Measurements from ENCODE around the gene PTPRH.
A peak's percentile ranks its signal among the peaks of the same experiment; 100 is the strongest.
"Not testable (repeated sequence)": the region's sequence is repeated elsewhere in the genome, so short reads cannot be mapped to it uniquely, and the experiment has no call there.

PTPRH gene

DNA sequence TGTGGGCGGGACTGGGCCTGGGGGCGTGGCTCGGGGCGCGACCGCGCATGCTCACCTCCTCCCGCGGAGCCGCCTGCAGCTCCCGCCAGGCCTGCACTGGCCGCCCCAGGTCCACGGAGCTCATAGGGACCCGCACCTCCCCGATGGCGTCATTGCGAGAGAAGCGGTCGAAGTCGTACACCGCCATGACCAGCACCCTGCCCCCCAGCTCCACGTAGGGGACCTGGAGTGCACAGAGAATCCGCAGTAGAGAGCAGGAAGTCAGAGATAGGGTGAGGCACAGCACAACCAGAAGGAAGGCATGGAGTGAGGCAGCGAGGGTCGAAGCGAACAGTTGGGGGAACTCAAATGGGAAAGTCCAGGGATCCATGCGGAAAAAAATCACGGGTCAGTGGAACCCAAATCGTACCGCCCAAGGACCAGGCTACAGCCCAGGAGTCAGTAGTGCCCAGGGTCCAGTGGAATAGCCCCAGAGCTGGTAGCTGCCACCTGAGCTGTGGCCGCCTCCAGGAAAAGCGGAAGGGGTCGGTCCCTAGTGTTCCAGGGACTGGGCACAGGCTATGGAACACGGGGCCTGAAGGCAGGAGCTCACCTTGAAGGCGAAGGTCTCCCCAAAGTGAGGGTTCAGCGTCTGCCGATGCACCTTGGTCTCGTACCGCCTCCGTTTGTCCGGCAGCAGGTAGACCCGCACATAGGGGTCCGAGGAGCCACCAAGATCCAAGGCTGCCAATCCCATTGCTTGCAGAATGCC lies 34.0 kb downstream of the PTPRH start:
- H2AFZ ChIP-seq (ENCODE audit: low read length, unreplicated experiment), result no peak overlapping the region
- no peaks in the 10 kb centered on the region for H3K36me3 ChIP-seq (ENCODE audit: insufficient read depth, low read length)
- H3K4me1 ChIP-seq (ENCODE audit: control insufficient read depth, insufficient read depth, low read length, unreplicated experiment), result peaks cover 7% of the 10 kb centered on the region
- no peak overlapping the region for H3K27ac ChIP-seq (ENCODE audit: low read depth, low read length)
- H3K4me3 ChIP-seq (ENCODE audit: low read depth, low read length), result no peak overlapping the region
- H3K79me2 ChIP-seq (ENCODE audit: control insufficient read depth, insufficient read depth, low read length, unreplicated experiment), result no peaks in the 10 kb centered on the region
- peaks cover 9% of the 10 kb centered on the region for H3K27me3 ChIP-seq (ENCODE audit: insufficient read depth, low read length)

GRCh38 chr19:55174425-55175116 lies 34.7 kb downstream of the PTPRH start:
- Histone ChIP-seq H3K4me1 (ENCODE audit: control insufficient read depth, insufficient read depth, low read length, unreplicated experiment) (peaks cover 2% of the 10 kb centered on the region), H3K36me3 (ENCODE audit: insufficient read depth, low read length) (no peaks in the 10 kb centered on the region), H3K79me2 (ENCODE audit: control insufficient read depth, insufficient read depth, low read length, unreplicated experiment) (no peaks in the 10 kb centered on the region), H2AFZ (ENCODE audit: low read length, unreplicated experiment) (no peak overlapping the region), H3K27me3 (ENCODE audit: insufficient read depth, low read length) (peaks cover 2% of the 10 kb centered on the region; the same call in 1 of the 2 replicates), H3K27ac (ENCODE audit: low read depth, low read length) (no peak overlapping the region), H3K4me3 (ENCODE audit: low read depth, low read length) (peak overlapping the region; percentile 82)

GRCh38 chr19:55173714-55174409 lies 35.4 kb downstream of the PTPRH start:
- peak overlapping the region; percentile 16 for H2AFZ ChIP-seq (ENCODE audit: low read length, unreplicated experiment)
- no peaks in the 10 kb centered on the region for H3K36me3 ChIP-seq (ENCODE audit: insufficient read depth, low read length)
- H3K27me3 ChIP-seq (ENCODE audit: insufficient read depth, low read length), result peaks cover 3% of the 10 kb centered on the region; the same call in 1 of the 2 replicates
- no peak overlapping the region for H3K27ac ChIP-seq (ENCODE audit: low read depth, low read length)
- H3K4me3 ChIP-seq (ENCODE audit: low read depth, low read length), result peak overlapping the region; percentile 82
- no peaks in the 10 kb centered on the region for H3K4me1 ChIP-seq (ENCODE audit: control insufficient read depth, insufficient read depth, low read length, unreplicated experiment)
- H3K79me2 ChIP-seq (ENCODE audit: control insufficient read depth, insufficient read depth, low read length, unreplicated experiment), result no peaks in the 10 kb centered on the region

DNA sequence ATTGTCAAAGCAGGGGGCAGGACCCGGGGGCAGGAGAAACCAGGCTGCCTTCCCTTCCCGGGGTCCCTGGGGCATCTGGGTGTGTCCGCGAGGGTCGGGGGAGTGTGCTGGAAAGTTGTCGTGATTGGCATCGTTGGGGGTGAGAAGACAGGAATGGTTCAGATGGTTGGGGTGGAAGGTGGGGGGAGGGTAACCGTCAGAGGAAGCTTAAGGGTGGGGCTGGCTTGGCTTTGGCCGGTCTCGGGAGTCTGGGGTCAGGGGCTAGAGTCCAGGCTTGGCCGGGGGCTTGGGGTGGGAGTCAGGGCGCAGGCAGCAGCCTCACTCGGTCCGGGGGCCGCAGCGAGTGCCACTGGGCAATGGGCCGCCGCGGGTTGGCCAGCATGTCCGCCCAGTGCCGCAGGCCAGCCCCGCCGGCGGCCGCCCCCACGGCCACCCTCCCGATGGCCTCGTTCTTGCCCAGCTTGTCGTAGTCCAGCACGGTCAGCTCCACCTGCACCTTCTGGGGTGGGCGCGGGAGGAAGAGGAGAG lies 36.1 kb downstream of the PTPRH start:
- peak overlapping the region; percentile 38 for H3K27ac ChIP-seq (ENCODE audit: low read depth, low read length)
- H3K36me3 ChIP-seq (ENCODE audit: insufficient read depth, low read length), result no peaks in the 10 kb centered on the region
- no peaks in the 10 kb centered on the region for H3K4me1 ChIP-seq (ENCODE audit: control insufficient read depth, insufficient read depth, low read length, unreplicated experiment)
- peak overlapping the region; percentile 16 for H2AFZ ChIP-seq (ENCODE audit: low read length, unreplicated experiment)
- H3K4me3 ChIP-seq (ENCODE audit: low read depth, low read length), result peak overlapping the region; percentile 82
- H3K79me2 ChIP-seq (ENCODE audit: control insufficient read depth, insufficient read depth, low read length, unreplicated experiment), result no peaks in the 10 kb centered on the region
- H3K27me3 ChIP-seq (ENCODE audit: insufficient read depth, low read length), result peaks cover 3% of the 10 kb centered on the region; the same call in 1 of the 2 replicates

GRCh38 chr19:55172741-55173140 lies 36.6 kb downstream of the PTPRH start:
- no peaks in the 10 kb centered on the region for H3K79me2 ChIP-seq (ENCODE audit: control insufficient read depth, insufficient read depth, low read length, unreplicated experiment)
- peak overlapping the region; percentile 16 for H2AFZ ChIP-seq (ENCODE audit: low read length, unreplicated experiment)
- no peaks in the 10 kb centered on the region for H3K36me3 ChIP-seq (ENCODE audit: insufficient read depth, low read length)
- peak overlapping the region; percentile 82 for H3K4me3 ChIP-seq (ENCODE audit: low read depth, low read length)
- peaks cover 3% of the 10 kb centered on the region; the same call in 1 of the 2 replicates for H3K27me3 ChIP-seq (ENCODE audit: insufficient read depth, low read length)
- H3K4me1 ChIP-seq (ENCODE audit: control insufficient read depth, insufficient read depth, low read length, unreplicated experiment), result no peaks in the 10 kb centered on the region
- peak overlapping the region; percentile 38 for H3K27ac ChIP-seq (ENCODE audit: low read depth, low read length)

DNA sequence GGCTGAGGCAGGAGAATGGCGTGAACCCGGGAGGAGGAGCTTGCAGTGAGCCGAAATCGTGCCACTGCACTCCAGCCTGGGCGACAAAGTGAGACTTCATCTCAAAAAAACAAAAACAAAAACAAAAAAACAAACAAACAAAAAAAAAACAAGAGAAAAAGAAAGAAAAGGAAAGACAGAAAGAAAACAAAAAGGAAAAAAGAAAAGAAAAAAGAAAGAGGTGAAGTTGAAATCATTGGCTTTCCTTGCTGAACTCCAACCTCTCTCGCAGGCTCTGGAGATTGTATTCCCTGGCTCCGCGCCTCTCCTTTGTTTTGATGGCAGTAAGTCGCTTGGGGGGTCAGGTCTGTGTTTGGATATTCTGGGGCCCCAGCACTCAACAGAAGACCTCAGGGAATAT lies 37.0 kb downstream of the PTPRH start:
- not testable (repeated sequence) for H3K27me3 ChIP-seq (ENCODE audit: insufficient read depth, low read length)

DNA sequence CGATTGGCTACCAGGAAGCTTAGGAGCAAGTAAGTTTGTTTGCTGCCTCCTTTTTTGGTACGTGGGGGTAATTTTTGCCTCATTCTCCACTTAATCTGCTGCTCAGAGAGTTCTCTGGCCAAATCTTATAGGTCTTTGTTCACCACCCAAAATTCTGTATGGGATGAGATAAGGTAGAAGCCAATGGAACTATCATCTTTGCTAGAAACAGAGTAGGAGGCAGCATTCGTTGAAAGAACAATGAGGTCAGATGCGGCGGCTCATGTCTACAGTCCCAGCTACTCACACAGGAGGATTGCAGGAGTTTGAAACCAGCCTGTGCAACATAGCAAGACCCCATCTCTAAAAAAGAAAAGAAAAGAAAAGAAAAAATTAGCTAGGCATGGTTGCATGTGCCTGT lies 37.9 kb downstream of the PTPRH start:
- peaks cover 3% of the 10 kb centered on the region; the same call in 1 of the 2 replicates for H3K27me3 ChIP-seq (ENCODE audit: insufficient read depth, low read length)
- no peak overlapping the region for H3K27ac ChIP-seq (ENCODE audit: low read depth, low read length)
- no peaks in the 10 kb centered on the region for H3K36me3 ChIP-seq (ENCODE audit: insufficient read depth, low read length)
- no peak overlapping the region for H3K4me3 ChIP-seq (ENCODE audit: low read depth, low read length)
- no peak overlapping the region for H2AFZ ChIP-seq (ENCODE audit: low read length, unreplicated experiment)
- no peaks in the 10 kb centered on the region for H3K79me2 ChIP-seq (ENCODE audit: control insufficient read depth, insufficient read depth, low read length, unreplicated experiment)
- H3K4me1 ChIP-seq (ENCODE audit: control insufficient read depth, insufficient read depth, low read length, unreplicated experiment), result no peaks in the 10 kb centered on the region

More for the DNA sequence above, 37.0 kb downstream of the PTPRH start:
- H3K4me1 ChIP-seq (ENCODE audit: control insufficient read depth, insufficient read depth, low read length, unreplicated experiment); H3K79me2 ChIP-seq (ENCODE audit: control insufficient read depth, insufficient read depth, low read length, unreplicated experiment); H2AFZ ChIP-seq (ENCODE audit: low read length, unreplicated experiment); H3K36me3 ChIP-seq (ENCODE audit: insufficient read depth, low read length): not testable (repeated sequence)
- peak overlapping the region; percentile 82 for H3K4me3 ChIP-seq (ENCODE audit: low read depth, low read length)
- H3K27ac ChIP-seq (ENCODE audit: low read depth, low read length), result peak overlapping the region; percentile 38; the same call in 1 of the 2 replicates

- Histone ChIP-seq H3K4me3 (ENCODE audit: low read depth, low read length) (no peak overlapping the region), H3K27me3 (ENCODE audit: insufficient read depth, low read length) (peaks cover 3% of the 10 kb centered on the region; the same call in 1 of the 2 replicates), H3K27ac (ENCODE audit: low read depth, low read length) (no peak overlapping the region), H3K79me2 (ENCODE audit: control insufficient read depth, insufficient read depth, low read length, unreplicated experiment) (no peaks in the 10 kb centered on the region), H2AFZ (ENCODE audit: low read length, unreplicated experiment) (no peak overlapping the region), H3K4me1 (ENCODE audit: control insufficient read depth, insufficient read depth, low read length, unreplicated experiment) (no peaks in the 10 kb centered on the region), H3K36me3 (ENCODE audit: insufficient read depth, low read length) (no peaks in the 10 kb centered on the region)
Measured at GRCh38 chr19:55169136-55169535, 40.2 kb downstream of the PTPRH start.

DNA sequence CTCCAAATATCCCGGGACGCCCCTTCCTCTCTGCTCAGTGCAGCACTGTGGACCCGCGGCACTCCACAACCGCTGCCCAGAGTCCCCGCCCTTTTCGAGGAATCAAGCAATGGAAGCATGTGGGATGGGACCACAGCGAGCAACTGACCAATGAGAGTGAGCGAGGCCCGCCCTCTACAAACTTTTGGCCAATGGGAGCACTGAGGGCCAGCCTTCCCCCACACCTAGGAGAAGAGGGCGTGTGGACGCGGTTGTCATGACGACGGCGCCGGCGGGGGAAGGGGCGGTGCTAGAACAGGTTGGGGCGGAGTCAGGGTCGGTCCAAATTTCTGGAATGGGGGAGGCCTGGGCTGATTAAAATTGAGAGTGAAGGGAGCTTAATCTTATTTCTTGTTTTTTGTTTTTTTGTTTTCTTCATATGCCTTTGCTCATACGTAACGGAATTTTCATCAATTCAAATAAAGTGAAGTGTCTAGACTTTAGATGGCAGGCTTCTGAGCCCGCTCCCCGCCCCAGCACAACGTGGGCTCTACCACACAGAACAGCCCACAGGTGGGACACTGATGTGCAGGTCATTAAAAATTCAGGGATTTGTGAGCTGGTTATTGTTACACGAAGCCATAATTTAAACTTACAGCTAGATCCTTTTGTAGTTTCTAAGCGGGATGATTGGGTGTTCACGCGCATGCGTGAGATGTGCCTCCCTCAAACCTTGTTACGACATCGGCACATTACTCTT lies 42.6 kb downstream of the PTPRH start, which contains the start of gene DNAAF3:
DNAAF3 (minus strand) TSS at position 84 of the 739 bp plus-strand sequence. CDS start 200 bp downstream, outside the sequence.
- no peaks in the 10 kb centered on the region for H3K79me2 ChIP-seq (ENCODE audit: control insufficient read depth, insufficient read depth, low read length, unreplicated experiment)
- H2AFZ ChIP-seq (ENCODE audit: low read length, unreplicated experiment), result peak within 1 kb of the TSS; percentile 23
- no peak within 1 kb of the TSS for H3K27ac ChIP-seq (ENCODE audit: low read depth, low read length)
- peaks cover 10% of the 10 kb centered on the region for H3K27me3 ChIP-seq (ENCODE audit: insufficient read depth, low read length)
- H3K4me3 ChIP-seq (ENCODE audit: low read depth, low read length), result peak within 1 kb of the TSS; percentile 75
- H3K4me1 ChIP-seq (ENCODE audit: control insufficient read depth, insufficient read depth, low read length, unreplicated experiment), result no peaks in the 10 kb centered on the region
- H3K36me3 ChIP-seq (ENCODE audit: insufficient read depth, low read length), result no peaks in the 10 kb centered on the region
